ENCODE measurements around the gene ERLIN1. TPM values are rescaled to one million over a fixed set of nuclear protein-coding genes. Genes with fewer than 3 reads are reported as not detected.
"Not testable (repeated sequence)": the region's sequence is repeated elsewhere in the genome, so short reads cannot be mapped to it uniquely, and the experiment has no call there.

ERLIN1 gene
- polyA plus RNA-seq, 3 donors = 47.2 to 58.3 (median 54.4) TPM

DNA sequence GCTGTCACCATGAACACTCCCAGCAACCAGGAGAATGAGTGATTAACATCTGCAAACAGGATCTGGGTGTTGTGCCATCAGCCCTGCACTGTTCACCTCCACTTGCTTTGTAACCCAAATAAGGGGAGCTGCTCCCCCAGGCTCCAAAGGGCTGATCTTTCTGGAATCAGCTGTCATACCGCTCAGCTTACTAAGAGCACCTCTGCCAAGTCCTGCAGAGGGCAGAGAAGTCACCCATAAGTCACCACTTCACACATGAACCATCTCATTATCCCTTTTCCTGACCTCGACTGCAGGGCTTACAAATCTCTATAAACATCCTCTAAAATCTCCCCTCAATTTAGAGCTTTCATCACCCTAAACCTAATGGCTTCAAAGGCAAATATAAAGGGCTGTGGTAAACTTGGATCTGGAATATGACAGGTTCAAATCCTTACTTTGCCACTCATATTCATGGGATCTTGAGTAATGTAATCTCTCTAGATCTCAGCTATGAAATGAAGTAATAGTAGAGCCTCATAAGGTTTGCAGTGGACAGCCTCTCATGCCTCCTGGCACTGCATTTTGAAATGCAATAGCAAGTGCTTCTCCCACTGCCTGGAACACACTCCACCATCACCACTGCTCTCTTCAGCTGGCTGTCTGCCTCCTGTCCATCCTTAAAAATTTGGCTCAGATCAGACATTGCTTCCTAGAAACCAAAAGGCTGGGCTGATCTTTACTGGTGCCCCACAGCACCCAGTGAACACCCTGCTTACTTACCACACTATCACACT is 38.8 kb downstream of the ERLIN1 start:
- DNase-seq (ENCODE audit: extremely low read depth in 1 of 11, low read depth in 9 of 11, low spot score in 4 of 11) = no peak

GRCh38 chr10:100146398-100146797 is 39.4 kb downstream of the ERLIN1 start:
- no peak for DNase-seq (ENCODE audit: extremely low read depth in 1 of 11, low read depth in 9 of 11, low spot score in 4 of 11)

DNA sequence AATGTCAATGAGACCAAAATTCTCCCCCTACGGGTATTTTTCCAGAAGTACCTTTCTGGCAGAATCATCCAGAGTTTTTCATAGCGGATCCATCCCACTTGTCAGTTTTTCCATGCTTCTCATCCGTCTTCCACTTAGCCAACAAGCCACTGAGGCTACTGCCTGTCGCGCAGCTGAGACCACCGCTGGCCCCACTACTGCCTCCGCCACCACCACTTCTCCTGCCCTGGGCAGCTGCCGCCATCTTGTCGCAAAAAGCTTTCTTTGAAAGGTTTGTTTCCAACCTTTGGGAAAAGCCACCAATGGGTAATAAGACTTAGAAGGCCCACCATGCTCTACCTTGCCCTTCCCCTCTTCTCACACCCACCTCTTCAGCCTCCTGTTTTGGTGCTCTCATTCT is 42.1 kb downstream of the ERLIN1 start:
- DNase-seq (ENCODE audit: extremely low read depth in 1 of 11, low read depth in 9 of 11, low spot score in 4 of 11) = no peak

DNA sequence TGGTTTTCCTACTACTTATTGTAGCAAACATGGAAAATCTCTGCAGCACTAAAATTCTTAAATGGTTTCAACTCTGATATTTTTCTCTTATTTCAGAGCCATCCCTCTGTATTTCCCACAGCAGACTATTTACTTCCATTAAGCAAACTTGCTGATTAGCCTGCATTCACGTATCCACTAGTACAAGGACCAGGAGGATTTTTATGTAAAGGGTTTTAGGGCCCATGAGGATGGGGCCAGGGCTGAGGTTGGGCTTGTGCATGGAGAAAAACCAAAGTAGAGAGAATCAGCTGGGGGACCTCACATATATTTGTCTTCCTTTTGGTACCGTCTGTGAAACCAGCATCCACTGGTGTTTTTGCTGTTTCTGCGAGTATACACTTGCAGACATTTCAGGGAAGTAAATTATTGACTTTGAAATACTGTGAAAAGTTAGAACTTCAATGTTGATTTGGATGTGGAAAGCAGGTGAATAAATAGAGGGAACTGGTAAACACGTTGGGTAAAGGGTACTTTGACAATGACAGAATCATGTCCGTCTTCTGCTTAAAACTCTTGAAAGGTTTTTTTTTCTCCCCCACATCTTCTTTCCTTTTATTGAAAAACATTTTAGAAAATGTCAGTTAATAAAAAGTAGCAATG is 44.3 kb downstream of the ERLIN1 start:
- no peak for DNase-seq (ENCODE audit: extremely low read depth in 1 of 11, low read depth in 9 of 11, low spot score in 4 of 11)

- DNase-seq (ENCODE audit: extremely low read depth in 1 of 11, low read depth in 9 of 11, low spot score in 4 of 11) = no peak
These were observed 45.8 kb downstream of the ERLIN1 start for GRCh38 chr10:100140070-100140469.

DNA sequence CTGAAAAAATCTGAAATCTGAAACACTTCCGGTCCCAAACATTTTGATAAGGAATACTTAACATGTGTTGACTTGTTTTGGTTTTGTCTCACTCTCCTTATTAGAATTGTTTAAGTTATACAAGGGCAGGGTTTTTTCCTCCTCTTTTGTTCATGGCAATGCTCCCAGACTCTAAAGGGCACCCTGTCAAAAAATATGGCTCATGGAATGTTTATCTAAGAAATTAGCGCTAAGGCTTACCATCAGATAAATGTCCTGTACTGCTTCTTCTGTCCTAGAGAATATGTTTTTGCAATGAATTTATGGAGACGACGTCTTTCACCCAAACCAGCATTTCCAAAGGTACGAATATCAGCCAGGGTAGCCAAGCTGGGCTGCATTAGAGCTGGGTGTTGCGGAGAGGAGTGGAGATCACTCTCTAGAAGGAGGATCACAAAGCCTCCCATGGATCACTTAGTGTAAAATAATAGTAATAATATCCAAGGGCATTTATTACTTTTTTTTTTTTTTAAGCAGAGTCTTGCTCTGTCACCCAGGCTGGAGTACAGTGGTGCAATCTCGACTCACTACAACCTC is 46.8 kb downstream of the ERLIN1 start:
- DNase-seq (ENCODE audit: extremely low read depth in 1 of 11, low read depth in 9 of 11, low spot score in 4 of 11) = no peak

DNA sequence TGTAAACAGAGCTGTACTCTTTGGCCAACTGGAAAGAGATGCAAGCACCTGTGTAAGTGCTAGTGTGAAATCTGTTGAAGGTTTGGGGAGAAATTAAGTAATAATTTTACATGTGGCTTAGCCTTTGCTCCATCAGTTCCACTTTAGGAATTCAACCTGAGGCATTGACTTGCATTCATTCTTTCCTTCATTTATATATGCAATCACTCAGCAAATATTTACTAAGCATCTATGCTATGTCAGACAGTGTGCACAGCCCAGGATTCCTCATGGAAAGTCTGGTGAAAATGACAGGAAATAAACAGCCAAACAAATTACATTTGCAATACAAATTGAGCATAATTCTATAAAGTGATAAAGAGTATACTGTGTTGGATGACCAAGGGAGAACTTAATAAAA is 50.3 kb downstream of the ERLIN1 start:
- DNase-seq (ENCODE audit: extremely low read depth in 1 of 11, low read depth in 9 of 11, low spot score in 4 of 11) = no peak

DNA sequence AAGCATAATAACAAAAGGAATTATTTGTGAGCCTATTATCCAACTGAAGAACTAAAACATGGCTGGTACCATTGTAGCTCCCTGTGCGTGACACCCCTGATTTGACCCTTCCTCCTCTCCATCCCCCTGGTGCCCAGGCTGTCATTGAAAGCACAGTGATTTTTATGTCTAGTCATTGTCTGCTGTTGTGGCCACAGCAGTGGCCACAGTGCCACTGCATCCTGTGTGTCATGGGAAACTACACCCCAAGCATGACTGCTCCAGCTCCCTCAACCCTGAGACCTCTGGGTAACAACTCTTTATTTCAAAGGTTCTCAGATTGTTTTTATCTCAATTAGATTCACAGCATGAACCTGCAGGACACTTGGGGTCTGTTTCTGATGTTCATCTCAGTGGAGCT is 52.0 kb downstream of the ERLIN1 start:
- DNase-seq (ENCODE audit: extremely low read depth in 1 of 11, low read depth in 9 of 11, low spot score in 4 of 11) = no peak

DNA sequence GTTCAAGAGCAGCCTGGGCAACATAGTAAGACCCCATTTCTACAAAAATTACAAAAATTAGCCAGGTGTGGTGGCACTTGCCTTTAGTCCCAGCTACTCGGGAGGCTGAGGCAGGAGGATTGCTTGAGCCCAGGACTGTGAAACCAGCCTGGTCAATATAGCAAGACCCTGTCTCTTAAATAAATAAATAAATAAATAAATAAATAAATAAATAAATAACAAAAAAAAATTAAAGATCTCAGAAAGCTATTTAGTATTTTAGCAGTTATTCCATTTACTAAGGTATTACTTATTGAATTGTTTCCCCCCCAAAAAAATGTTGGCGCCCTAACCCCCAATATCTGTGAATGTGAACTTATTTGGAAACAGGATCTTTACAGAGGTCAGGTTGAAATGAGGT is 53.4 kb downstream of the ERLIN1 start:
- DNase-seq (ENCODE audit: extremely low read depth in 1 of 11, low read depth in 9 of 11, low spot score in 4 of 11) = no peak

- DNase-seq (ENCODE audit: extremely low read depth in 1 of 11, low read depth in 9 of 11, low spot score in 4 of 11) = no peak
These were observed 54.3 kb downstream of the ERLIN1 start for GRCh38 chr10:100131571-100131970.

- peak in 6 of 11 donors; percentile 13 to 38 (median 24) for DNase-seq (ENCODE audit: extremely low read depth in 1 of 11, low read depth in 9 of 11, low spot score in 4 of 11)
These were observed 55.0 kb downstream of the ERLIN1 start for GRCh38 chr10:100130831-100131230.

GRCh38 chr10:100129424-100129823 is 56.4 kb downstream of the ERLIN1 start:
- DNase-seq (ENCODE audit: extremely low read depth in 1 of 11, low read depth in 9 of 11, low spot score in 4 of 11) = no peak

DNA sequence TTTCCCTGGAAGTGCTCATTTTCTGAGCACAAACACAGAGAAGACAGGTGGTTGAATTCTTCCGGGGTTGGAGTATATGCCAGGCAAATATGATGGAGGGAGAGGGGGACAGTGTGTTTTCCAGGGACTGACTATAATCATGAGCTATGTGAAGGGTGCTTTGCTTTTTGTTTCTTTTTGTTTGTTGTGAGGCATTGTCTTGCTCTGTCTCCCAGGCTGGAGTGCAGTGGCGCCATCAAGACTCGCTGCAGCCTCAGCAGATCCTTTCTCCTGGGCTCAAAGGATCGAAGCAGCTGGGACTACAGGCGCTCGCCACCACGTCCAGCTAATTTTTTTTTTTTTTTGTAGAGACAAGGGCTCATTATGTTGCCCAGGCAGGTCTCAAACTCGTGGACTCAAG is 56.9 kb downstream of the ERLIN1 start:
- no peak for DNase-seq (ENCODE audit: extremely low read depth in 1 of 11, low read depth in 9 of 11, low spot score in 4 of 11)

DNA sequence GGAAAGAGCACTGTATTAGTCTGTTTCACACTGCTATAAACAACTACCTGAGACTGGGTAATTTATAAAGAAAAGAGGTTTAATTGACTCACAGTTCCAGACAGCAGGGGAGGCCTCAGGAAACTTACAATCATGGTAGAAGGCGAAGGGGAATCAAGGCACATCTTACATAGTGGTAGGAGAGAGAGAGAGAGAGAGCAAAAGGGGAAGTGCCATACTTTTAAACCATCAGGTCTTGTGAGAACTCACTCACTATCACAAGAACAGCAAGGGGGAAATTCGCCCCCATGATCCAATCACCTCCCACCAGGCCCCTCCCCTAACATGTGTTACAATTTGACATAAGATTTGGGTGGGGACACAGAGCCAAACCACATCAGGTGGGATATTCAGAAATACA is 60.5 kb downstream of the ERLIN1 start:
- DNase-seq (ENCODE audit: extremely low read depth in 1 of 11, low read depth in 9 of 11, low spot score in 4 of 11) = not testable (repeated sequence)

DNA sequence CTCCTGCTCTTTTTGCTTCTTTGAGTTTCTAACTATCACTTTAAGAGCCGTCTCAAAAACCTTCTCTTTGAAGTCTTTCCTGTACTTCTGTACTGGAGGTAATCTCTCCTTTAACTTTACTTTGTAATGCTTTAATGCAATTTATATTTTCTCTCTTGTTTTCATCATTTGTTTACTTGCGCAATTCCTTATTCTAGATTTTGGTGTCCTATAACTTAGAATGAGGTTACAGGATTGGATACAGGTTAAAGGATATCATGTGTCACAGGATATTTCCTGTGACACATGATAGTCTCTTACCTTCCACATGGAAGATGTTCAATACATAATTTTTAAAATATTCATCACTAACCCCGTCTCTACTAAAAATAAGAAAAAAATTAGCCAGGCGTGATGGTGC is 61.7 kb downstream of the ERLIN1 start:
- no peak for DNase-seq (ENCODE audit: extremely low read depth in 1 of 11, low read depth in 9 of 11, low spot score in 4 of 11)

- no peak for DNase-seq (ENCODE audit: extremely low read depth in 1 of 11, low read depth in 9 of 11, low spot score in 4 of 11)
These were observed 63.0 kb downstream of the ERLIN1 start for GRCh38 chr10:100122780-100123179.

GRCh38 chr10:100120550-100120949 is 65.3 kb downstream of the ERLIN1 start:
- DNase-seq (ENCODE audit: extremely low read depth in 1 of 11, low read depth in 9 of 11, low spot score in 4 of 11) = no peak

DNA sequence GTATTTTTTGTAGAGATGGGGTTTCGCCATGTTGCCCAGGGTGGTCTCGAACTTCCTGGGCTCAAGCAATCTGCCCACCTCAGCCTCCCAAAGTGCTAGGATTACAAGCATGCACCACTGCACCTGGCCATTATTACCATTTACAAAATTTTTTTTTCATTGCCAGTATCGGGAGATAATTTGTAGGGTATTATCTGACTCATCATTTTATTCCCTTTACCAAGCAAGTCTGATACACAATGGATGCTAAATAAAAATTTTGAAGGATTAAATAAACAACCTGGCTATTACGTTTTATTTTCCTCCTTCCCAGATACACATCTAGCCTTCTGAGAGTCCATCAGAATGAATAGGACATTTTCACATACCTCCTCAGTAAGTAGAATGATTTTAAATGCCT is 66.1 kb downstream of the ERLIN1 start:
- no peak for DNase-seq (ENCODE audit: extremely low read depth in 1 of 11, low read depth in 9 of 11, low spot score in 4 of 11)

GRCh38 chr10:100114976-100115770 is 70.7 kb downstream of the ERLIN1 start:
- peak in 6 of 11 donors; percentile 9 to 24 (median 20) for DNase-seq (ENCODE audit: extremely low read depth in 1 of 11, low read depth in 9 of 11, low spot score in 4 of 11)

DNA sequence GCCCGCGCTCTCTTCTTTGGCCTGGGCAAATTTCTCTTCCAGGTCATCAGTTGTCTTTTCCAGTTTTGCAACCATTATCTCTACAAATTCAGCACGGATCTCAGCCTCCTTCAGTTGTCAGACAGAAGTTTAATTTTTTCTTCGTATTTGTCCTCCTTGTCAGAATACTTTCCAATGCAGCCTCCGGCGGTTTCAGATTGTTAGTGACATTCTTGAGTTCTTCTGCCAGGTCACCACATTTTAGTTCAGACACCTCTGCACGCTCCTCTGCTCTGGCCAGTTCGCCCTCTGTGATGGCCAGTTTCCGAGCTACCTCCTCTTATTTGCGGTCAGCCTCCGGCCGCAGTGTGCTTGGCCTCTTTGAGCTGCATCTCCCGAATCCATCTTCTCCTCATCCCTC is 71.4 kb downstream of the ERLIN1 start:
- DNase-seq (ENCODE audit: extremely low read depth in 1 of 11, low read depth in 9 of 11, low spot score in 4 of 11) = no peak

Measured in renal cortex interstitium (tissue), 11 donors.